Measurements from ENCODE around the gene SMU1.

The SMU1 gene

DNA sequence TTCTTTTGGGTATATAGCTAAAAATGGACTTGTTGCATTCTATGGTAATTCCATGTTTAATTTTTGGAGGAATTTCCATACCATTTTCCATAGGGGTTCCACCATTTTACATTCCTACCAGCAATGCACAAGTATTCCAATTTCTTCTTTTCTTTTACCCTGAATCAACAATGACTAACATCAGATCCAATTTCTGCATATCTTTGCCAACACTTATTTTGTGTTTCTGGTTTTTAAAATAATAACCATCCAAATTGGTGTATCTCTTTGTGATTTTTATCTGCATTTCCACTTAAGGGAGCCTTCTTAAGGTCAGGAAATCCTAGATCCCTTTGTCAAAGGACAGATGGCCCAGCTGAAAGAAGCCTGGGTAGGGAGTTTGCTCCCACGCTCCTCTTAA lies 29.5 kb upstream of the SMU1 start:
- FAIRE-seq (no peak), DNase-seq (ENCODE audit: insufficient read length, low spot score) (no peak)
- TF ChIP-seq, protein P1, sequence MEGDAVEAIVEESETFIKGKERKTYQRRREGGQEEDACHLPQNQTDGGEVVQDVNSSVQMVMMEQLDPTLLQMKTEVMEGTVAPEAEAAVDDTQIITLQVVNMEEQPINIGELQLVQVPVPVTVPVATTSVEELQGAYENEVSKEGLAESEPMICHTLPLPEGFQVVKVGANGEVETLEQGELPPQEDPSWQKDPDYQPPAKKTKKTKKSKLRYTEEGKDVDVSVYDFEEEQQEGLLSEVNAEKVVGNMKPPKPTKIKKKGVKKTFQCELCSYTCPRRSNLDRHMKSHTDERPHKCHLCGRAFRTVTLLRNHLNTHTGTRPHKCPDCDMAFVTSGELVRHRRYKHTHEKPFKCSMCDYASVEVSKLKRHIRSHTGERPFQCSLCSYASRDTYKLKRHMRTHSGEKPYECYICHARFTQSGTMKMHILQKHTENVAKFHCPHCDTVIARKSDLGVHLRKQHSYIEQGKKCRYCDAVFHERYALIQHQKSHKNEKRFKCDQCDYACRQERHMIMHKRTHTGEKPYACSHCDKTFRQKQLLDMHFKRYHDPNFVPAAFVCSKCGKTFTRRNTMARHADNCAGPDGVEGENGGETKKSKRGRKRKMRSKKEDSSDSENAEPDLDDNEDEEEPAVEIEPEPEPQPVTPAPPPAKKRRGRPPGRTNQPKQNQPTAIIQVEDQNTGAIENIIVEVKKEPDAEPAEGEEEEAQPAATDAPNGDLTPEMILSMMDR (IDR thresholded peaks at IDR 0.05; ENCODE audit: insufficient read depth, missing control alignments), result no peak

DNA sequence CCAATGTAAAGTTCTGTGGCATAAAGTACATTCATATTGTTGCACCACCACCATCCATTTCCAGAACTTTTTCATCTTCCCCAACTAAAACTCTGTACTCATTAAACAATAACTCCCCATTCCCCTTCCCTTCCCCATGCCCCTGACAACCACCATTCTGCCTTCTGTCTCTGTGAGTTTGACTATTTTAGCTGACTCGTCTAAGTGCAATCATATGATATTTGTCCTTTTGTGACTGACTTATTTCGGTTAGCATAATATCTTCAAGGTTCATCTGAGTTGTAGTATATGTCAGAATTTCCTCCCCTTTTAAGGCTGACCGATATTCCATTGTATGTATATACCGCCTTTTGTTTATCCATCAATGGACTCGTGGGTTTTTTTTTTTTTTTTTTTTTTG lies 29.0 kb upstream of the SMU1 start:
- DNase-seq (ENCODE audit: insufficient read length, low spot score) (no peak), FAIRE-seq (no peak)
- TF ChIP-seq, protein P1 (IDR thresholded peaks at IDR 0.05; ENCODE audit: insufficient read depth, missing control alignments), result no peak

DNA sequence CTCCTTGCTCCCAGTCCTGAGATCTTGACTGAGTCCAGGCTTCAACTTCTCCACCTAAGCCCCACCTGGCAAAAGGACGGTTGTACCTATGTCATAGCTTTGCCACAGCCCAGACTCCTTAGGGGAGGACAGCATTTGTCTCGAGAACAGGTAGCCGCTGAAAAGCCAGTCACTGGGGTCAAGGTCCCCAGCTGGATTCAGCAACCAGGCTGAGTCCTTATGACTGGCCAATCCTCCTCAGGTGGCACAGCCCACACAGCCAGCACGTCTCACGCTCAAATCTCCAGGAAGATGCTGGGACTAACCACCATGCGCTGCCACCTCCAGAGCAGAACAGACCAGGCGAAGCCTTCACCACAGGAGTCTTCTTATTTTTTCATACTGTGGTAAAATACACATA lies 27.9 kb upstream of the SMU1 start:
- FAIRE-seq, result no peak
- TF ChIP-seq, protein P1 (IDR thresholded peaks at IDR 0.05; ENCODE audit: insufficient read depth, missing control alignments), result no peak
- DNase-seq (ENCODE audit: insufficient read length, low spot score), result no peak

DNA sequence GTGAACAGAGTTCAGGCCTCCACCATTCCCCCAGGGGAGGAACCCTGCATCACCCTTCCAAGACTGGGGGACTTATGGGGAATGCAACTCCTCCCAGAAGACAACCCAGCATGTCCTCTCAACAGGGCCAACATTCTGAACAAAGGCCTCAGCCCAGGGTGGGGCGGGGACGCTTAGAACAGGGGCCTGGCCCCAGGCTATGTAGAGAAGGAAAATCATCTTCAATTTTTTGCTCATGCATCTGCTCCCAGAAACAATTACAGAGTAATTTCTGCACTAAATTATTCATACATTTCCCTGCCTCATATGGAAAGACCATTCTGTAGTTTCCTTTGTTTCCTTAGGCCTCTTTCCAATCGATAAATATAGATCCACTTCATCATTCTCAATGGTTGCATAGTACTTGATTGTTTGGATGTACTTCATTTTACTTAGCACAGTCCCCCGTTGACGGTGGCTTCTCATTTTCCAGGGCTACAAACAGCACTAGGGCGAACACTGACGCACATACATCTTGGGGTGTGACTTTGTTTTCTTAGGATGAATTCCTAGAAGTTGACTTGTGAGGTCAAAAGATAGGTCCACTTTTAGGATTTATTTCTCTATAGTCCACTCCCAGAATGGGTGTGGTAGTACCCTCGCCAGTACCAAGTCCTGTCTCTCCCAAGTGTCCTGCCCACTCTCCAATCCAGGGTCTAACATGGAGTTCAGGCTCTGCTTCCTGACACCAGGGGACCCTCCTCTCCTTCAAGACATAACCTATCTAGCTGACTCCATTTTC lies 27.2 kb upstream of the SMU1 start:
- TF ChIP-seq, protein P1 (IDR thresholded peaks at IDR 0.05; ENCODE audit: insufficient read depth, missing control alignments), result no peak
- DNase-seq (ENCODE audit: insufficient read length, low spot score), result no peak
- no peak for FAIRE-seq

DNA sequence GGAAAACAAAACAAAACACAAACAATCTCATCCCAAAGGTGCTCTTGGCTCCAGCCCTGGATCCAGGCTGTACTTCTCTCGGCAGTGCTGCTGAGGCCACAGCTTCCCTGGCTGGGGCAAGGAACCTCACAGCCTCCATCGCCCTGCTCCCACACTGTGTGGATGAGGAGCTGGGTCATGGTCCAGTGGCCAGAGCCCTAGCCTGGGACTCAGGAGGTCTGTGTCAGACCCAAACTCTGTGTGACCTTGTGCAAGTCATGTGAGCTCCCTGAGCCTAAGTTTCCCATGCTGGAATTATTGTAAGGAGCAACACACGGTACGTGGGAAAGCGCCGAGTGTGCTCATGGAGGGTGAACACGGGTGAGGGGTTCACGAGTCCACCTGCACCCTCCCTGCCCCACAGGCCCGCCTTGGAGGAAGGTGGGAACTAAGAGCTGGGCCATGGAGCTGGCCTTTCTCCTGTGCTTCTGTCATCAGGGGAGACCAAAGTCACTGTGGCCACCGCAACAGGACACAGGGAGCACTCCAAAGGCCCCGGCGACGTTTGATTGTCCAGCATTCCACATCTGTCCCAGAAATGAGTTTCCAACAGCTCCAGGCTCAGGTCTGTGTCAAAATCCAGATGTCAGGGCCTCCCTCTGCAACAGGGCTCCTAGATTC lies 26.2 kb upstream of the SMU1 start:
- no peak for FAIRE-seq
- TF ChIP-seq, protein P1 (IDR thresholded peaks at IDR 0.05; ENCODE audit: insufficient read depth, missing control alignments), result no peak
- DNase-seq (ENCODE audit: insufficient read length, low spot score), result no peak

DNA sequence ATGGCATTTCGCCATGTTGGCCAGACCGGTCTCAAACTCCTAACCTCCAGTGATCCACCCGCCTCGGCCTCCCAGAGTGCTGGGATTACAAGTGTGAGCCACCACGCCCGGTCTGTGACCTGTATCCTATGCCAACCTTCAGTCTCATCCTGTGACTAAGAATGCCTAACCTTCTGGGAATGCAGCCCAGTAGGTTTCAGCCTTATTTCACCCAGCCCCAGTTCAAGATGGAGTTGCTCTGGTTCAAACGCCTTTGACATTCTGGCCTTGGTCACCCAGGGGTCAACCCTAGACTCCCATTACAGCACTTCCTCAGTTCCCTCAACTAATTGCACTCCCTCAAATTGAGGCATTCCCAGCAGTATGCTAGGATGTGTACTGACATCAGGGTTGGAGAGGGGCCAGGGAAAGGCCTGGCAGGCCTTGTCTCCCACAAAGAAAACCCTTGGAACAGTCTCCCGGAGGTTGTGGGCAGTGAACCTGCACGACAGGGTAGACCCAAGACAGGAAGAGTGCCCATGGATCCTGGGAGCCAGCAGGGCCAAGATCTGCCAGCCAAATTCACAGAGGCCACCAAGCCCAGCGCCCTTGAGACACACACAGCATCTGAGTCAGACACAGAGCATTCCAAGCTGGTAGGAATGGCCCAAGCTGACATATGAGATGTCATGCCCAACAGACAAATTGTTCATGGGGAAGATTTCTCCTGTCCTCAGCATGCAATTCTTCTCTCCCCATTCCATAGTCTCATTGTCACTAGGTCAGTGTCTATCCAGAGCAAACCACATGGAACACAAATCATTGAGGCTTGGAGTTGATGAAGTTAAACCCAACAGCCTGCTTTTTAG lies 24.9 kb upstream of the SMU1 start:
- FAIRE-seq (no peak), DNase-seq (ENCODE audit: insufficient read length, low spot score) (no peak)
- TF ChIP-seq, protein P1 (IDR thresholded peaks at IDR 0.05; ENCODE audit: insufficient read depth, missing control alignments), result no peak

Data from D721Med (cell line).